ENCODE data around the gene EMC6. TPM values are rescaled to one million over a fixed set of nuclear protein-coding genes. Genes with fewer than 3 reads are reported as not detected.
A peak's percentile ranks its signal among the peaks of the same experiment; 100 is the strongest.
"Not testable (repeated sequence)": the region's sequence is repeated elsewhere in the genome, so short reads cannot be mapped to it uniquely, and the experiment has no call there.

The EMC6 gene
- total RNA-seq, 5 donors from 2014 or later (not counting 1 experiment from before 2014, with no cell fraction given): 22.4 to 36.2 (median 33.6) TPM

DNA sequence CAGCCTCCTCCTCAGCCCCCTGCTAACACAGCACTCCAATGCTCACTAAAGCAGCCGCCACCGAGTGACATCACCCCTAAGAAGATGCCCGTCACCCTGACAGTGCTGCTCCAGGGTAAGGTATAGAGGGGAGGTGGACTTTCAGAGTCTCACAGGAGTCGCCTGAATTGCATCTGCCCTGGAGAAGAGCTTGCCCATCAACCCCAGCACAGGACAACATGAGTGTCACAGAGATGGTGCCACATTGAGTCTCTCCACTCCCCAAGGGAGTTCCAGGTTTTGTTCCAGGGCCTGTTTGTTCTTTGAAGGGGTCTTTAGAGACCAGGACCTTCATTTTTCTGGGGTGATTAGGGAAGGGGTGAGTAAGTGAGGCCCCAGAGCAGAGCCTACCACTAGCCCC lies 29.5 kb downstream of the EMC6 start:
- WGBS (ENCODE audit: insufficient coverage): no CpG with 5 or more reads among the region's 4 CpGs
- peak overlapping the region in 1 of 3 donors; percentile 46 for H3K4me3 Mint-ChIP-seq
- H3K27ac Mint-ChIP-seq: peak overlapping the region in 1 of 2 donors; percentile 28
- POLR2A ChIA-PET: interaction anchor here in 1 of 2 donors (0.6 kb wide), 1 partner anchor 148 kb away, joined by 3 read pairs; the partner anchor contains the start of gene NCBP3
- Histone ChIP-seq H3K4me1 (ENCODE audit: control insufficient read depth in 1 of 2, extremely low read depth in 1 of 2, insufficient read depth in 2 of 2, low read length in 2 of 2) (peaks cover 3 to 35% of the 10 kb centered on the region in 2 experiments), H3K27me3 (replicated peaks in 1 of 2; ENCODE audit: control insufficient read depth in 2 of 2, extremely low read depth in 1 of 2, insufficient read depth in 2 of 2, low read length in 1 of 2) (no peaks in the 10 kb centered on the region), H3K4me3 (ENCODE audit: control insufficient read depth in 1 of 2, extremely low read depth in 1 of 2, low read length in 1 of 2) (no peak overlapping the region), H3K9me3 (no peaks in the 10 kb centered on the region), H3K27ac (ENCODE audit: low read length) (no peak overlapping the region), H3K36me3 (ENCODE audit: control insufficient read depth in 2 of 2, extremely low read depth in 1 of 2, insufficient read depth in 1 of 2, low read length in 1 of 2) (no peaks in the 10 kb centered on the region)
- peaks cover 12 to 25% (median 21%) of the 10 kb centered on the region in 3 donors for H3K4me1 Mint-ChIP-seq
- CTCF ChIA-PET: no interaction called here
- no peaks in the 10 kb centered on the region for H3K9me3 Mint-ChIP-seq
- ATAC-seq (replicated peaks in 1 of 4): no peak
- DNase-seq: no peak
- no peaks in the 10 kb centered on the region for H3K36me3 Mint-ChIP-seq
- no peaks in the 10 kb centered on the region for H3K27me3 Mint-ChIP-seq

- ATAC-seq (replicated peaks in 1 of 4) (no peak), DNase-seq (no peak)
- Histone ChIP-seq H3K27me3 (replicated peaks in 1 of 2; ENCODE audit: control insufficient read depth in 2 of 2, extremely low read depth in 1 of 2, insufficient read depth in 2 of 2, low read length in 1 of 2) (no peaks in the 10 kb centered on the region), H3K27ac (ENCODE audit: low read length) (no peak overlapping the region), H3K4me1 (ENCODE audit: control insufficient read depth in 1 of 2, extremely low read depth in 1 of 2, insufficient read depth in 2 of 2, low read length in 2 of 2) (peaks cover 3 to 18% of the 10 kb centered on the region in 2 experiments), H3K4me3 (ENCODE audit: control insufficient read depth in 1 of 2, extremely low read depth in 1 of 2, low read length in 1 of 2) (no peak overlapping the region), H3K9me3 (no peaks in the 10 kb centered on the region), H3K36me3 (ENCODE audit: control insufficient read depth in 2 of 2, extremely low read depth in 1 of 2, insufficient read depth in 1 of 2, low read length in 1 of 2) (no peaks in the 10 kb centered on the region)
- Mint-ChIP-seq H3K36me3 (no peaks in the 10 kb centered on the region), H3K4me1 (peaks cover 0 to 12% (median 9%) of the 10 kb centered on the region in 3 donors), H3K9me3 (no peaks in the 10 kb centered on the region), H3K4me3 (no peak overlapping the region), H3K27ac (no peak overlapping the region), H3K27me3 (no peaks in the 10 kb centered on the region)
- 95% methylated on average over 4 of the region's 4 CpGs for WGBS (ENCODE audit: insufficient coverage)
- POLR2A ChIA-PET: no interaction called here
- CTCF ChIA-PET: no interaction called here
Observed at GRCh38 chr17:3699951-3700350, 31.3 kb downstream of the EMC6 start.

DNA sequence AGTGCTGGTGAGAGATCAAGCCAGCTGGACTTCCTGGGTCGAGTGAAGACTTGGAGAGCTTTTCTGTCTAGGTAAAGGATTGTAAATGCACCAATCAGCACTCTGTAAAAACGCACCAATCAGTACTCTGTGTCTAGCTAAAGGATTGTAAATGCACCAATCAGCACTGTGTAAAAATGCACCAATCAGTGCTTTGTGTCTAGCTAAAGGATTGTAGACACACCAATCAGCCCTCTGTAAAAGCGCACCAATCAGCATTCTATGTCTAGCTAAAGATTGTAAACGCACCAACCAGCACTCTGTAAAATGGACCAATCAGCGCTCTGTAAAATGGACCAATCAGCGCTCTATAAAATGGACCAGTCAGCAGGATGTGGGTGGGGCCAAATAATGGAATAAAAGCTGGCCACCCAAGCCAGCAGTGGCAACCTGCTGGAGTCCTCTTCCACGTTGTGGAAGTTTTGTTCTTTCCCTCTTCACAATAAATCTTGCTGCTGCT lies 33.5 kb downstream of the EMC6 start:
- H3K9me3 ChIP-seq; H3K4me3 ChIP-seq (ENCODE audit: control insufficient read depth in 1 of 2, extremely low read depth in 1 of 2, low read length in 1 of 2); DNase-seq; H3K27me3 Mint-ChIP-seq; CTCF ChIA-PET; POLR2A ChIA-PET; H3K36me3 Mint-ChIP-seq; H3K4me1 Mint-ChIP-seq; ATAC-seq (replicated peaks in 1 of 4); H3K4me3 Mint-ChIP-seq; H3K27ac Mint-ChIP-seq; H3K36me3 ChIP-seq (ENCODE audit: control insufficient read depth in 2 of 2, extremely low read depth in 1 of 2, insufficient read depth in 1 of 2, low read length in 1 of 2); H3K27ac ChIP-seq (ENCODE audit: low read length); H3K9me3 Mint-ChIP-seq; H3K4me1 ChIP-seq (ENCODE audit: control insufficient read depth in 1 of 2, extremely low read depth in 1 of 2, insufficient read depth in 2 of 2, low read length in 2 of 2); H3K27me3 ChIP-seq (replicated peaks in 1 of 2; ENCODE audit: control insufficient read depth in 2 of 2, extremely low read depth in 1 of 2, insufficient read depth in 2 of 2, low read length in 1 of 2): not testable (repeated sequence)
- 96% methylated on average over 5 of the region's 7 CpGs for WGBS (ENCODE audit: insufficient coverage)

DNA sequence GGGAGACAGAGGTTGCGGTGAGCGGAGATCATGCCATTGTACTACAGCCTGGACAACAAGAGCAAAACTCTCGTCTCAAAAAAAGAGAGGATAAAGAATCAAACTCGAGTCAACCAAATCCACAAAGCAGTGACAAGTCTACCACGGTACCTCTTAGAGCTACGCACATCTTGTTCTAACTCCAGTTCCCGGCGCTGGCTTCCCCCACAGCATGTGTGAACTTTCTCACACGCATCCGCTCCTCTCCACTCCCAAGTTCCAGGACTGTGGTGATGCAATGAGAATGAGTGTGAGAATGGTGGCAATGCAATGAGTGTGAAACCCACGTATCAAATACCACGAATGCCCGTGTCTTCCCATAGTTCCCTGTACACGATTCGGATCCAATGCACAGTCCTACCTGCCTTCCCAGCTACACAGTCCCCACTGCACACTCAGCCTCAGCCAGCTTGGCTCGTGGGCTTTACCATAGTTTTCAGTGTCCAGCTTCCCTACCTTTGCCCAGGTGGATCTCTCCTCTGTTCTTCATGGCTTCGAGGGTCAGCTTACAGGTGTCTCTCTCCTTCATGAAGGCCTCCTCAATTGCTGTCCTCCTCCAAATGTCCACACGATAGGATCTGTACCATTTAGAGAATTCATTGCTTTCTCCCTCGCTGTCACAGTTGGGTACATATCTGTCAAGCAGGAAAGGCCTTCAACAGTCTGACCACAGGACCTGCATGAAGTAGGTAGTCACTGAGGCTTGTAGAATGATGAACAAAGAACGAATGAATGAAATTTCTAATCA lies 36.5 kb downstream of the EMC6 start:
- H3K4me1 ChIP-seq (ENCODE audit: control insufficient read depth in 1 of 2, extremely low read depth in 1 of 2, insufficient read depth in 2 of 2, low read length in 2 of 2): peaks cover 0 to 9% of the 10 kb centered on the region in 2 experiments
- no peaks in the 10 kb centered on the region for H3K27me3 Mint-ChIP-seq
- POLR2A ChIA-PET: no interaction called here
- no peak overlapping the region for H3K4me3 ChIP-seq (ENCODE audit: control insufficient read depth in 1 of 2, extremely low read depth in 1 of 2, low read length in 1 of 2)
- DNase-seq (no peak), ATAC-seq (replicated peaks in 1 of 4) (no peak)
- H3K4me1 Mint-ChIP-seq: peaks cover 0 to 22% (median 13%) of the 10 kb centered on the region in 3 donors
- H3K27ac ChIP-seq (ENCODE audit: low read length): no peak overlapping the region
- no peaks in the 10 kb centered on the region for H3K36me3 ChIP-seq (ENCODE audit: control insufficient read depth in 2 of 2, extremely low read depth in 1 of 2, insufficient read depth in 1 of 2, low read length in 1 of 2)
- no peaks in the 10 kb centered on the region for H3K9me3 Mint-ChIP-seq
- CTCF ChIA-PET: no interaction called here
- no peaks in the 10 kb centered on the region for H3K9me3 ChIP-seq
- no peak overlapping the region for H3K27ac Mint-ChIP-seq
- 68% methylated on average over 13 of the region's 20 CpGs for WGBS (ENCODE audit: insufficient coverage)
- H3K4me3 Mint-ChIP-seq: no peak overlapping the region
- no peaks in the 10 kb centered on the region for H3K36me3 Mint-ChIP-seq
- H3K27me3 ChIP-seq (replicated peaks in 1 of 2; ENCODE audit: control insufficient read depth in 2 of 2, extremely low read depth in 1 of 2, insufficient read depth in 2 of 2, low read length in 1 of 2): no peaks in the 10 kb centered on the region

DNA sequence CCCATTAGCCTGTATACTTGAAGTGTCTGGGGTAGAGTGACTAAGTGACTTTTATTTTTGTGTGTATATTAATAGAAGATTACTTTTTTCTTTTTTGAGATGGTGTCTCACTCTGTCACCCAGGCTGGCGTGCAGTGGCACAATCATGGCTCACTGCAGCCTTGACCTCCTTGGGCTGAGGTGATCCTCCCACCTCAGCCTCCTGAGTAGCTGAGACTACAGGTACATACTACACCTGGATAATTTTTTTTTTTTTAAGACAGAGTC lies 37.0 kb downstream of the EMC6 start:
- peaks cover 2 to 25% (median 16%) of the 10 kb centered on the region in 3 donors for H3K4me1 Mint-ChIP-seq
- POLR2A ChIA-PET; DNase-seq; CTCF ChIA-PET; H3K27ac Mint-ChIP-seq; ATAC-seq (replicated peaks in 1 of 4); H3K4me3 Mint-ChIP-seq; H3K27me3 Mint-ChIP-seq; H3K9me3 Mint-ChIP-seq; H3K4me3 ChIP-seq (ENCODE audit: control insufficient read depth in 1 of 2, extremely low read depth in 1 of 2, low read length in 1 of 2); H3K36me3 Mint-ChIP-seq; H3K36me3 ChIP-seq (ENCODE audit: control insufficient read depth in 2 of 2, extremely low read depth in 1 of 2, insufficient read depth in 1 of 2, low read length in 1 of 2); H3K27ac ChIP-seq (ENCODE audit: low read length); H3K9me3 ChIP-seq; H3K27me3 ChIP-seq (replicated peaks in 1 of 2; ENCODE audit: control insufficient read depth in 2 of 2, extremely low read depth in 1 of 2, insufficient read depth in 2 of 2, low read length in 1 of 2): not testable (repeated sequence)
- WGBS (ENCODE audit: insufficient coverage): 100% methylated on average over 1 of the region's 1 CpG
- peaks cover 0 to 13% of the 10 kb centered on the region in 2 experiments for H3K4me1 ChIP-seq (ENCODE audit: control insufficient read depth in 1 of 2, extremely low read depth in 1 of 2, insufficient read depth in 2 of 2, low read length in 2 of 2)

GRCh38 chr17:3708366-3708765 lies 39.8 kb downstream of the EMC6 start:
- Histone ChIP-seq H3K9me3 (no peaks in the 10 kb centered on the region), H3K4me1 (ENCODE audit: control insufficient read depth in 1 of 2, extremely low read depth in 1 of 2, insufficient read depth in 2 of 2, low read length in 2 of 2) (peaks cover 10 to 40% of the 10 kb centered on the region in 2 experiments), H3K4me3 (ENCODE audit: control insufficient read depth in 1 of 2, extremely low read depth in 1 of 2, low read length in 1 of 2) (no peak overlapping the region), H3K27ac (ENCODE audit: low read length) (no peak overlapping the region), H3K36me3 (ENCODE audit: control insufficient read depth in 2 of 2, extremely low read depth in 1 of 2, insufficient read depth in 1 of 2, low read length in 1 of 2) (no peaks in the 10 kb centered on the region), H3K27me3 (replicated peaks in 1 of 2; ENCODE audit: control insufficient read depth in 2 of 2, extremely low read depth in 1 of 2, insufficient read depth in 2 of 2, low read length in 1 of 2) (no peaks in the 10 kb centered on the region)
- Mint-ChIP-seq H3K4me3 (no peak overlapping the region), H3K4me1 (peaks cover 29 to 48% (median 38%) of the 10 kb centered on the region in 3 donors), H3K27me3 (no peaks in the 10 kb centered on the region), H3K27ac (peak overlapping the region; percentile 9 to 75), H3K9me3 (no peaks in the 10 kb centered on the region), H3K36me3 (peaks cover 4% of the 10 kb centered on the region)
- ChIA-PET CTCF (no interaction called here), POLR2A (no interaction called here)
- DNase-seq (no peak), ATAC-seq (replicated peaks in 1 of 4) (no peak)
- WGBS (ENCODE audit: insufficient coverage): 80% methylated on average over 3 of the region's 3 CpGs
